Glutamatergic neuron (in vitro differentiated cells): Measurements from ENCODE around the gene CERS6. TPM values are rescaled to one million over a fixed set of nuclear protein-coding genes. Genes with fewer than 3 reads are reported as not detected.
"Not testable (repeated sequence)": the region's sequence is repeated elsewhere in the genome, so short reads cannot be mapped to it uniquely, and the experiment has no call there.

Source experiments
- DNase-seq: peaks from one replicate; pipeline ENCODE4 v3.0.0; 2022
- H3K27ac Mint-ChIP-seq: one replicate; pipeline ENCODE4 v1.8.0; 2020; ENCODE audit warnings: mild to moderate bottlenecking, mixed read lengths, inconsistent platforms; ENCODE audit not compliant: unreplicated experiment
- H3K27me3 Mint-ChIP-seq: one replicate; pipeline ENCODE4 v1.8.0; 2020; ENCODE audit warnings: mild to moderate bottlenecking, moderate library complexity, mixed read lengths, inconsistent platforms; ENCODE audit not compliant: unreplicated experiment
- H3K36me3 Mint-ChIP-seq: one replicate; pipeline ENCODE4 v1.8.0; 2020; ENCODE audit warnings: mild to moderate bottlenecking, mixed read lengths, inconsistent platforms; ENCODE audit not compliant: unreplicated experiment
- H3K4me1 Mint-ChIP-seq: one replicate; pipeline ENCODE4 v1.8.0; 2020; ENCODE audit warnings: mild to moderate bottlenecking, low read depth, mixed read lengths, inconsistent platforms; ENCODE audit not compliant: unreplicated experiment
- H3K4me3 Mint-ChIP-seq: one replicate; pipeline ENCODE4 v1.8.0; 2020; ENCODE audit warnings: mild to moderate bottlenecking, mixed read lengths, inconsistent platforms; ENCODE audit not compliant: unreplicated experiment
- H3K9me3 Mint-ChIP-seq: one replicate; pipeline ENCODE4 v1.8.0; 2020; ENCODE audit warnings: mild to moderate bottlenecking, moderate library complexity, mixed read lengths, inconsistent platforms; ENCODE audit not compliant: unreplicated experiment
- total RNA-seq: library from RNA; stranded (reverse); fragmentation: NEBNext Ultra II Directional; extraction: Animal tissue kit (Norgen Biotek cat#: 25700); gene quantifications from one replicate; pipeline ENCODE4 v1.2.1, GENCODE V29; 2021; ENCODE audit not compliant: unreplicated experiment
- TF ChIP-seq, protein P1 (sequence below): fragments of 200-600 bp; sonication (generic); IDR thresholded peaks from one replicate; pipeline ENCODE4 v1.5.0; 2021; ENCODE audit not compliant: partially characterized antibody, unreplicated experiment

CERS6 gene
- total RNA-seq, 1 donor from 2014 or later, result 143 TPM

DNA sequence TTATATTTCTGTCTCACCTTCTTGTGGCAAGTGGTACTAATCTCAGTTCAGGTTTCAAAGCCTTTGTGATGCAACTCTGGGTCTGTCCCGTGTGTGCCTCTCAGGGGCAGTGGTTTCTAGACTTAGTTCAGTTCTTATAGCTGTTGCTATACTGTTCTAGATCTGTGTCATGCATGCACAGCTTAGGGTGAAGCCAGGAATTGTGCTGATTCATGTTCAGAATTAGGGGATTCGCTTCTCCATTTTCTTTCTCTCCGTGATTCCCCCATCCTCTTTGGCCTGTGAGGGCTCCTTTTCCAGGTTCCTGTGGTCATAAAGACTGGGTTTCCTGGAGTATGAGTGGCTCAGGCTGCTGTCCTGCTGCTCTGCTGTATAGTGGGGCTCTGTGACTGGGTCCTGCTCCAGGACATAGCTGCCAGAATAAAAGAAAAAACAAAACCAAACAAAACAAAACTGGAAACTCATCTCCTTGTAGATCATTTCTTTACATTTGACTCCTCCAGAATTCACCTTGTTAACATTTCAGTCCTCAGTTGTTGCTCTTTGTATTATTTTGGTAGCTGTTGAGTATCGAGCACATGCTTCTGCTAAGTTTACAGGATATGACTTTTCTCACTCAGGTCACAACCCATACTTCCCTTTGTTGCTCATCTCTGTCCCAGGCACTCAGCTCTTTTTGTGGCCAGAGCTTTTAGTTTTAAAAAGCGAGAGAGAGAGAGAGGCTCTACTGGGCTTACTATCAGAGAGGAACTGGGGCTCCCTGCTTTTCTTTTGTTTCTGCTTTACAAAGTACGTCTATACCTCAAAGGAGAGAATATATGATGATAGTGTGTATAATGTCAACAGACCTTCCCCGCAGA, 34.2 kb downstream of the CERS6 start:
- peaks cover 2% of the 10 kb centered on the region for H3K27me3 Mint-ChIP-seq
- peak overlapping the region; percentile 0 for H3K4me3 Mint-ChIP-seq
- no peaks in the 10 kb centered on the region for H3K36me3 Mint-ChIP-seq
- H3K9me3 Mint-ChIP-seq, result peaks cover 8% of the 10 kb centered on the region
- peak overlapping the region; percentile 52 for H3K27ac Mint-ChIP-seq
- TF ChIP-seq, protein P1, sequence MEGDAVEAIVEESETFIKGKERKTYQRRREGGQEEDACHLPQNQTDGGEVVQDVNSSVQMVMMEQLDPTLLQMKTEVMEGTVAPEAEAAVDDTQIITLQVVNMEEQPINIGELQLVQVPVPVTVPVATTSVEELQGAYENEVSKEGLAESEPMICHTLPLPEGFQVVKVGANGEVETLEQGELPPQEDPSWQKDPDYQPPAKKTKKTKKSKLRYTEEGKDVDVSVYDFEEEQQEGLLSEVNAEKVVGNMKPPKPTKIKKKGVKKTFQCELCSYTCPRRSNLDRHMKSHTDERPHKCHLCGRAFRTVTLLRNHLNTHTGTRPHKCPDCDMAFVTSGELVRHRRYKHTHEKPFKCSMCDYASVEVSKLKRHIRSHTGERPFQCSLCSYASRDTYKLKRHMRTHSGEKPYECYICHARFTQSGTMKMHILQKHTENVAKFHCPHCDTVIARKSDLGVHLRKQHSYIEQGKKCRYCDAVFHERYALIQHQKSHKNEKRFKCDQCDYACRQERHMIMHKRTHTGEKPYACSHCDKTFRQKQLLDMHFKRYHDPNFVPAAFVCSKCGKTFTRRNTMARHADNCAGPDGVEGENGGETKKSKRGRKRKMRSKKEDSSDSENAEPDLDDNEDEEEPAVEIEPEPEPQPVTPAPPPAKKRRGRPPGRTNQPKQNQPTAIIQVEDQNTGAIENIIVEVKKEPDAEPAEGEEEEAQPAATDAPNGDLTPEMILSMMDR, result no peak
- H3K4me1 Mint-ChIP-seq, result peaks cover 22% of the 10 kb centered on the region
- no peak for DNase-seq

DNA sequence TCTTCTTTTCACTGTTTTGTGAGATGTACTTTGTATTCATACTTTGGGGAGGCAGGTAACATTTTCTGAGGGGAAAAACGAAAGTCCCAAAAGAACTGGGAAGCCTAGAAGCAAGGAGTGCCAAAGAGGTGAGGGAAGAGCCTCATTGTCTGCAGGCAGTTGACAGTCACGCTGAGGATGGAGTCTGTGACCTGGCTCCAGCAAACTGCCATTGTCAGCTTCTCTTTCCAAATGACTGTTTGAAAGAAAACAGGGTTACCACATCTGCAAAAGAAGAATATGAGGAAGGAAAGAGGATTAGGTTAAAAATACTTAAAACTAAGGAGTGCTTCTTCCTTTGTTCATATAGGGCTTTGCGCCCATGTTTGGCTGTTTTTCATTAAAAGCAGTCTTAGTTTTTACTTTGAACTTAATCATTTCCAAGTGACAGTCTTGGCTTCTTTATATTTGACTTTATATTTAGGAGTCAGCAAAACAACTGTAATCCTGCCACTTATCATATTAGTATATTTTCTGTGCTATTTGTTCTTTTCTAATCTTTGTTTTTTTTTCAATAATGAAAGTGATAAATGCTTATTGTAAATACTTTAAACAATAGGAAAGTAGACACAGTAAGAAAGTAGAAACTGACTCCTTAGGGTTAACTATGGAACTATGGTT, 35.0 kb downstream of the CERS6 start:
- Mint-ChIP-seq H3K4me1 (peaks cover 29% of the 10 kb centered on the region), H3K27me3 (peaks cover 2% of the 10 kb centered on the region), H3K4me3 (no peak overlapping the region), H3K36me3 (no peaks in the 10 kb centered on the region), H3K9me3 (peaks cover 6% of the 10 kb centered on the region), H3K27ac (peak overlapping the region; percentile 52)
- no peak for DNase-seq
- TF ChIP-seq, protein P1, result no peak

DNA sequence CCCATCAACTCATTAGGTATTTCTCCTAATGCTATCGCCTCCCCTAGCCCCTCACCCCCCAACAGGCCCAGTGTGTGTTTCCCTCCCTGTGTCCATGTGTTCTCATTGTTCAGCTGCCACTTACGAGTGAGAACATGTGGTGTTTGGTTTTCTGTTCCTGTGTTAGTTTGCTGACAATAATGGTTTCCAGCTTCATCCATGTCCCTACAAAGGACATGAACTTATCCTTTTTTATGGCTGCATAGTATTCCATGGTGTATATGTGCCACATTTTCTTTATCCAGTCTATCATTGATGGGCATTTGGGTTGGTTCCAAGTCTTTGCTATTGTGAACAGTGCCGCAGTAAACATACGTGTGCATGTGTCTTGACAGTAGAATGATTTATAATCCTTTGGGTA, 35.7 kb downstream of the CERS6 start:
- not testable (repeated sequence) for H3K9me3 Mint-ChIP-seq, H3K4me3 Mint-ChIP-seq, H3K36me3 Mint-ChIP-seq, DNase-seq, H3K27me3 Mint-ChIP-seq, H3K27ac Mint-ChIP-seq
- peaks cover 29% of the 10 kb centered on the region for H3K4me1 Mint-ChIP-seq

DNA sequence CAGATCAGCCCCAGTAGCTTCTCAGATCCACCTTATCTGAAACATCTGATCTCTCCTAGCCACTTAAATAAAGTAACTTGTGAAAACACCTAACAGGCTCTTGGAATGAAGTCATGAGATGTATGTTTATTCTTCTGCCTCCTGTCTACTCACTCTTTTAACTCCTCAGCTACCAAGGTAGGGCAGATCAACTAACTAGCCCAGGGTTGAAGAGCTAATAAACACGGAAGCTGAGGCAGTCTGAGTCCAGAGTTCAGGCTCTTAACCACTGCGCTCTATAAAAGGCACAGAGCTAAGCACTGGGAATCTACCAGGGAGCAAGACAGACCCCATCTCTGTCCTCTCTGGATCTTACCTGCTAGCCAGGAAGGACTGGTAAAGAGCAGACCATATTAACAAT, 37.1 kb downstream of the CERS6 start:
- H3K27me3 Mint-ChIP-seq, H3K36me3 Mint-ChIP-seq, DNase-seq, H3K9me3 Mint-ChIP-seq, H3K4me3 Mint-ChIP-seq, H3K27ac Mint-ChIP-seq: not testable (repeated sequence)
- H3K4me1 Mint-ChIP-seq, result peaks cover 31% of the 10 kb centered on the region

DNA sequence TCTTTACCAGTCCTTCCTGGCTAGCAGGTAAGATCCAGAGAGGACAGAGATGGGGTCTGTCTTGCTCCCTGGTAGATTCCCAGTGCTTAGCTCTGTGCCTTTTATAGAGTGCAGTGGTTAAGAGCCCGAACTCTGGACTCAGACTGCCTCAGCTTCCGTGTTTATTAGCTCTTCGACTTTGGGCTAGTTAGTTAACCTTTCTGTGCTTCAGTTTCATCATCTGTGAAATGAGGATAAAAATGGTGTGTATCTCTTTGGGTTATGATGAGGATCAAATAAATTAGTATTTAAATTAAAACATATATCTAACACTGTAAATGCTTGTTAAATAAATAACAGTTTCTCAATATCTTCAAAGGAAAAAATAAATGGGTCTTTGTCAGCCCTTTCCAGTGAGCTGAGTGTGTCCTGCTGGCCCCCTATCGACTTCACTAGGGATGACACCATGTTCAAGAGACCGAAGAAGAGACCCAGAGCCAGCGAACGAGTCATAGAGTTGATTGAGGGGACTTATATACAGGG, 38.2 kb downstream of the CERS6 start:
- DNase-seq, result no peak
- Mint-ChIP-seq H3K36me3 (no peaks in the 10 kb centered on the region), H3K9me3 (peaks cover 13% of the 10 kb centered on the region), H3K4me3 (no peak overlapping the region), H3K27ac (no peak overlapping the region), H3K27me3 (peaks cover 2% of the 10 kb centered on the region), H3K4me1 (peaks cover 28% of the 10 kb centered on the region)
- TF ChIP-seq, protein P1, result peak; percentile 65

DNA sequence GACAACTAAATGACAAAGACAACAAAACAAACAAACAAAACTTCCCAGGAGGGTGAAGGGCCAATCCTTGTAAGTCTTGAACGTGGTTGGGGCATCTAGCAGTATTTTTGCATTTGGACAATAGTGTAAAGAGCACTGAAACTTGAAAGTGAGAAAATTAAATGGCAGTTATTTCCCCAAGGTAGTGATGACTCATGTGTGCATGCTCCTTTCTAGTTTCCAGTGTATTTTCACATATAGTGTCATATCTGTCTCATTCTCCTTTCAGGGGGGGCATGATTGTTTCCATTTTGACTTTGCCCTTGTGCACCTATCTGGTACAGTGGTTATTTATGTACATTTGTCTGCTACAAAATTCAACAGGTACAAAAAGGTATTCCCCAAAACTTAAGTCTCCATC, 39.5 kb downstream of the CERS6 start:
- Mint-ChIP-seq H3K27me3 (peaks cover 2% of the 10 kb centered on the region), H3K27ac (no peak overlapping the region), H3K9me3 (peaks cover 13% of the 10 kb centered on the region), H3K4me1 (peaks cover 24% of the 10 kb centered on the region), H3K36me3 (peaks cover 4% of the 10 kb centered on the region), H3K4me3 (no peak overlapping the region)
- no peak for DNase-seq
- TF ChIP-seq, protein P1, result no peak
